ENCODE measurements around the gene TRAPPC8.

DNA sequence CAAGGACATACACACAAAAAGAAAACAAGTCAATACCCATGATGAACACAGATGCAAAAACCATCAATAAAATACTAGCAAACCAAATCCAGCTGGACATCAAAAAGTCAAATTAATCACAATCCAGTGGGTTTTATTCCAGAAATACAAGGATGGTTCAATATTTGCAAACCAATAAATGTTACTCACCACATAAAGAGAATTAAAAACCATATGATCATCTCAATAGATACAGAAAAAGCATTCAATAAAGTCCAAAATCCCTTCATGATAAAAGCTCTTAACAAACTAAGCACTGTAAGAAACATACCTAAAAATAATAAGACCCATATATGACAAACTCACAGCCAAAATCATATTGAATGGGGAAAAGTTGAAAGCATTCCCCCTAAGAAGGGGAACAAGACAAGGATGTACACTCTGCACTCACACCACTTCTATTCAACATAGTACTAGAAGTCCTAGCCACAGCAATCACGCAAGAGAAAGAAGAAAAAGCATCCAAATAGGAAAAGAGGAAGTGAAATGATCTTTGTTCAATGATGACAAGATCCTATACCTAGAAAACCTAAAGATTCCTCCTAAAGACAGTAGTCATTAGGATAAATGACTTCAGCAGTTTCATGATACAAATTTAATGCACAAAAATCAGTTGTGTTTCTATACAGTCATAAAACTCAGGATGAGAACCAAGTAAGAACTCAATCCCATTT is 62.6 kb downstream of the TRAPPC8 start:
- TF ChIP-seq, protein P1, sequence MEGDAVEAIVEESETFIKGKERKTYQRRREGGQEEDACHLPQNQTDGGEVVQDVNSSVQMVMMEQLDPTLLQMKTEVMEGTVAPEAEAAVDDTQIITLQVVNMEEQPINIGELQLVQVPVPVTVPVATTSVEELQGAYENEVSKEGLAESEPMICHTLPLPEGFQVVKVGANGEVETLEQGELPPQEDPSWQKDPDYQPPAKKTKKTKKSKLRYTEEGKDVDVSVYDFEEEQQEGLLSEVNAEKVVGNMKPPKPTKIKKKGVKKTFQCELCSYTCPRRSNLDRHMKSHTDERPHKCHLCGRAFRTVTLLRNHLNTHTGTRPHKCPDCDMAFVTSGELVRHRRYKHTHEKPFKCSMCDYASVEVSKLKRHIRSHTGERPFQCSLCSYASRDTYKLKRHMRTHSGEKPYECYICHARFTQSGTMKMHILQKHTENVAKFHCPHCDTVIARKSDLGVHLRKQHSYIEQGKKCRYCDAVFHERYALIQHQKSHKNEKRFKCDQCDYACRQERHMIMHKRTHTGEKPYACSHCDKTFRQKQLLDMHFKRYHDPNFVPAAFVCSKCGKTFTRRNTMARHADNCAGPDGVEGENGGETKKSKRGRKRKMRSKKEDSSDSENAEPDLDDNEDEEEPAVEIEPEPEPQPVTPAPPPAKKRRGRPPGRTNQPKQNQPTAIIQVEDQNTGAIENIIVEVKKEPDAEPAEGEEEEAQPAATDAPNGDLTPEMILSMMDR (IDR thresholded peaks at IDR 0.05; ENCODE audit: poor library complexity, severe bottlenecking): no peak
- TF ChIP-seq TAF1 (IDR thresholded peaks at IDR 0.05; ENCODE audit: low read depth) (no peak), REST (IDR thresholded peaks at IDR 0.05; ENCODE audit: borderline replicate concordance) (no peak), POLR2AphosphoS5 (IDR thresholded peaks at IDR 0.05) (no peak), EZH2 (IDR thresholded peaks at IDR 0.05; ENCODE audit: borderline replicate concordance, insufficient read depth, low read length, poor library complexity, severe bottlenecking) (no peak), MXI1 (conservative IDR thresholded peaks at IDR 0.05; ENCODE audit: poor library complexity, severe bottlenecking) (no peak), SMC3 (conservative IDR thresholded peaks at IDR 0.05; ENCODE audit: poor library complexity) (no peak)

All from neural cell (in vitro differentiated cells).